Measurements from ENCODE around the gene NIP7.

- TF ChIP-seq ZFX (IDR thresholded peaks at IDR 0.05) (no peak), EZH2phosphoT487 (IDR thresholded peaks at IDR 0.05; ENCODE audit: borderline replicate concordance) (no peak), SP1 (IDR thresholded peaks at IDR 0.05; ENCODE audit: low read depth) (no peak), POLR2A (IDR thresholded peaks at IDR 0.05; ENCODE audit: borderline replicate concordance, extremely low read depth, insufficient read depth, insufficient read length) (no peak), EZH2 (IDR thresholded peaks at IDR 0.05) (no peak), CEBPB (IDR thresholded peaks at IDR 0.05; ENCODE audit: low read depth) (no peak), POLR2AphosphoS5 (IDR thresholded peaks at IDR 0.05; ENCODE audit: low read depth, low read length) (peak; percentile 31; the same call in 1 of the 2 replicates), REST (IDR thresholded peaks at IDR 0.05; ENCODE audit: low read depth) (no peak), SIN3A (IDR thresholded peaks at IDR 0.05; ENCODE audit: low read depth) (no peak)
- TF ChIP-seq, protein P1, sequence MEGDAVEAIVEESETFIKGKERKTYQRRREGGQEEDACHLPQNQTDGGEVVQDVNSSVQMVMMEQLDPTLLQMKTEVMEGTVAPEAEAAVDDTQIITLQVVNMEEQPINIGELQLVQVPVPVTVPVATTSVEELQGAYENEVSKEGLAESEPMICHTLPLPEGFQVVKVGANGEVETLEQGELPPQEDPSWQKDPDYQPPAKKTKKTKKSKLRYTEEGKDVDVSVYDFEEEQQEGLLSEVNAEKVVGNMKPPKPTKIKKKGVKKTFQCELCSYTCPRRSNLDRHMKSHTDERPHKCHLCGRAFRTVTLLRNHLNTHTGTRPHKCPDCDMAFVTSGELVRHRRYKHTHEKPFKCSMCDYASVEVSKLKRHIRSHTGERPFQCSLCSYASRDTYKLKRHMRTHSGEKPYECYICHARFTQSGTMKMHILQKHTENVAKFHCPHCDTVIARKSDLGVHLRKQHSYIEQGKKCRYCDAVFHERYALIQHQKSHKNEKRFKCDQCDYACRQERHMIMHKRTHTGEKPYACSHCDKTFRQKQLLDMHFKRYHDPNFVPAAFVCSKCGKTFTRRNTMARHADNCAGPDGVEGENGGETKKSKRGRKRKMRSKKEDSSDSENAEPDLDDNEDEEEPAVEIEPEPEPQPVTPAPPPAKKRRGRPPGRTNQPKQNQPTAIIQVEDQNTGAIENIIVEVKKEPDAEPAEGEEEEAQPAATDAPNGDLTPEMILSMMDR (IDR thresholded peaks at IDR 0.05 in 2 of 3, conservative IDR thresholded peaks at IDR 0.05 in 1 of 3; ENCODE audit: borderline replicate concordance in 1 of 3, insufficient read depth in 1 of 3, low read depth in 2 of 3, low read length in 2 of 3) = no peak
- TF ChIP-seq, protein P2, sequence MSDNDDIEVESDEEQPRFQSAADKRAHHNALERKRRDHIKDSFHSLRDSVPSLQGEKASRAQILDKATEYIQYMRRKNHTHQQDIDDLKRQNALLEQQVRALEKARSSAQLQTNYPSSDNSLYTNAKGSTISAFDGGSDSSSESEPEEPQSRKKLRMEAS (IDR thresholded peaks at IDR 0.05) = no peak
Measured at GRCh38 chr16:69318911-69319289, 20.7 kb upstream of the NIP7 start.

Measured in HCT116 (cell line).